Sigmoid colon (tissue), 4 donors: ENCODE data around the gene SYNPO.

ENCODE experiments used
- CTCF ChIP-seq, 4 experiments: fragments of 450-650 bp in 3 of 4; fragments of 200-600 bp in 1 of 4; IDR thresholded peaks; one replicate each; pipeline ENCODE4 v1.5.1; 2016 to 2019; ENCODE audit warnings: antibody characterized with exemption in 4 of 4, mild to moderate bottlenecking in 3 of 4, moderate library complexity in 2 of 4
- POLR2A ChIP-seq, 2 donors: fragments of 450-650 bp; IDR thresholded peaks; one replicate each; pipeline ENCODE4 v1.6.1; 2016; ENCODE audit warnings: antibody characterized with exemption in 2 of 2, mild to moderate bottlenecking in 2 of 2, moderate library complexity in 2 of 2
- POLR2AphosphoS5 ChIP-seq, 4 donors: sonication (generic); formaldehyde crosslinking; IDR thresholded peaks; one replicate each; pipeline ENCODE4 v1.6.1; 2017; ENCODE audit warnings: antibody characterized with exemption in 4 of 4

DNA sequence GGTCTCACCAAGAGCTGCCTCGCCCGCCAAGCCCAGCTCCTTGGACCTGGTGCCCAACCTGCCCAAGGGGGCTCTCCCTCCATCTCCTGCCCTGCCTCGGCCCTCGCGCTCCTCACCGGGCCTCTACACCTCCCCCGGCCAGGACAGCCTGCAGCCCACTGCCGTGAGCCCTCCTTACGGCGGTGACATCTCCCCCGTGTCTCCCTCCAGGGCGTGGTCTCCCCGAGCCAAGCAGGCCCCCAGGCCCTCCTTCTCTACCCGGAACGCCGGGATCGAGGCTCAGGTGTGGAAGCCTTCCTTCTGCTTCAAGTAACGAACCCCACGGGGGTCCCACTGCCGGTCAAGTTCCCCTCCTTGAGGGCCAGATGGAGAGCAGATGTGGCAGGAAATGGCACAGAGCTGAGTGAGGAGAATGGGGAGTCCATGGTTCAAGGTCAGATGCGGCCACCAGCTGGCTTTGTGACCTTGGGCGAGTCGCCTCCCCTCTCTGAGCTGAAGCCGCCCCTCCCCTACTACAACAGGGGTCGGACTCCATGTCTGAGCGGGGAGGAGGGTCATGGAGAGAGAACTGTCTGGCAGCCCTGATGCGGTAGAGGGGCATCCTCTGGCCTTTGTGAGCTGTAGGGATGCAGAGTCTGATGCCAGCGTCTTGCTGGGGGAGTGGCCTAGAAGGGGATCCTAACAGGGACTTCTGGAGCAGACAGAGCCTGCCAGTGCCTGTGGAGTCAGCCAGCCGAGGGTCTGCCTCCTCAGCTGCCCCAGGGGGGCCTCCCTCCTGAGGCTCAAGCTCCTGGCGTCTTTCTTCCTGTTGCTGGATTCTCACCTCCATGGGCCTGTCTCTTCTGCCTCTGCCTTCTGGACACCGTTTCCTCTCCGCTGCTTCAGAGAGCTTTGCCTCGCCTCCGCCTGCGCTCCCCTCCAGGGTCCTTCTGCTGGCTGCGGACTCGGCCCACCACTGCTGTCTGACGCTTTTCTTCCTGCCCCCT, 9.9 kb downstream of the SYNPO start:
- no peak for TF ChIP-seq CTCF (IDR thresholded peaks at IDR 0.05)
- TF ChIP-seq POLR2AphosphoS5 (IDR thresholded peaks at IDR 0.05): no peak
- no peak for TF ChIP-seq POLR2A (IDR thresholded peaks at IDR 0.05)
